Stomach (tissue), 9 donors: ENCODE results near the gene ITM2A. TPM values are rescaled to one million over a fixed set of nuclear protein-coding genes. Genes with fewer than 3 reads are reported as not detected.
A peak's percentile ranks its signal among the peaks of the same experiment; 100 is the strongest.

ENCODE experiments used
- DNase-seq, 2 donors: peaks; one replicate each; pipeline versions ENCODE4 v3.0.0 to v3.0.0-alpha.2; 2013 to 2019
- H3K27ac ChIP-seq, 5 donors: fragments of 200-600 bp in 4 of 5; sonication (generic) in 4 of 5; one replicate each; pipeline ENCODE4 v1.5.1; 2013 to 2019; ENCODE audit warnings: mild to moderate bottlenecking in 1 of 5, moderate library complexity in 1 of 5
- H3K27me3 ChIP-seq, 3 donors: fragments of 200-600 bp; sonication (generic); one replicate each; pipeline ENCODE4 v1.5.1; 2017 to 2019; ENCODE audit warnings: mixed run types in 1 of 3
- H3K36me3 ChIP-seq, 4 donors: fragments of 200-600 bp; sonication (generic); 1 replicate in 3 of 4; 2 replicates in 1 of 4; pipeline ENCODE4 v1.5.1; 2016 to 2019
- H3K4me1 ChIP-seq, 4 donors: fragments of 200-600 bp; sonication (generic); one replicate each; pipeline ENCODE4 v1.5.1; 2016 to 2019
- H3K4me3 ChIP-seq, 4 donors: fragments of 200-600 bp; sonication (generic) in 3 of 4; one replicate each; pipeline ENCODE4 v1.5.1; 2016 to 2019; ENCODE audit warnings: mild to moderate bottlenecking in 1 of 4
- H3K9me3 ChIP-seq, 4 donors: fragments of 200-600 bp; sonication (generic); one replicate each; pipeline ENCODE4 v1.5.1; 2016 to 2019
- CTCF ChIP-seq, 7 experiments: fragments of 450-650 bp in 4 of 7; fragments of 200-600 bp in 3 of 7; sonication (generic) in 3 of 7; IDR thresholded peaks; one replicate each; pipeline ENCODE4 v1.5.1; 2016 to 2019; ENCODE audit warnings: antibody characterized with exemption in 7 of 7, control low read depth in 2 of 7, mild to moderate bottlenecking in 1 of 7
- EP300 ChIP-seq: sonication (generic); formaldehyde crosslinking; IDR thresholded peaks from one replicate; pipeline ENCODE4 v1.6.1; 2017; ENCODE audit warnings: antibody characterized with exemption
- POLR2A ChIP-seq, 4 donors: fragments of 450-650 bp; IDR thresholded peaks; one replicate each; pipeline ENCODE4 v1.6.1; 2016; ENCODE audit warnings: antibody characterized with exemption in 4 of 4, control low read depth in 2 of 4, mild to moderate bottlenecking in 1 of 4, moderate library complexity in 1 of 4
- POLR2AphosphoS5 ChIP-seq, 3 donors: sonication (generic); formaldehyde crosslinking; IDR thresholded peaks; one replicate each; pipeline ENCODE4 v1.6.1; 2016; ENCODE audit warnings: antibody characterized with exemption in 3 of 3
- WGBS, 5 donors: extraction: QIAGEN DNeasy Blood & Tissue Kit in 3 of 5; methylation state at CpG; one replicate each; pipeline versions ENCODE4 v1.1.5 to v1.1.7; 2013 to 2018; 5-methylcytosine and 5-hydroxymethylcytosine counted together
- intact Hi-C: fragments of 100-400 bp; cut with DNase I; formaldehyde crosslinking; loops from one replicate; pipeline ENCODE4 v1.15.1; 2023; ENCODE audit warnings: low total_unique reads
- polyA plus RNA-seq, 3 donors: library from polyadenylated mRNA; stranded (reverse); fragments of 200-250 nt; gene quantifications; one replicate each; pipeline ENCODE4 v1.2.3, GENCODE V29; 2013
- total RNA-seq, 5 donors: library from RNA; depleted of rRNA; stranded (reverse); fragments of >200 nt; gene quantifications; one replicate each; pipeline versions ENCODE4 v1.1.0 to v1.2.3, GENCODE V29; 2014 to 2016
- donor health status: healthy with polysubstance abuse.
- donor health status: Bipolar disorder and iron deficiency.
- donor health status: healthy.

Gene ITM2A
- total and polyA plus RNA-seq, 8 donors: 6.7 to 233 (median 10.3) TPM; not detected in 1

- Histone ChIP-seq H3K36me3 (no peaks in the 10 kb centered on the region), H3K9me3 (no peaks in the 10 kb centered on the region), H3K4me1 (peaks cover 0 to 10% (median 0%) of the 10 kb centered on the region in 4 donors), H3K27ac (no peak overlapping the region), H3K4me3 (no peak overlapping the region), H3K27me3 (no peaks in the 10 kb centered on the region)
- 90 to 100% (median 95%) methylated on average over 1 of the region's 1 CpG for WGBS, 5 donors
- TF ChIP-seq POLR2AphosphoS5 (IDR thresholded peaks at IDR 0.05) (no peak), POLR2A (IDR thresholded peaks at IDR 0.05) (no peak), CTCF (IDR thresholded peaks at IDR 0.05) (no peak), EP300 (no peak)
- intact Hi-C loops: no loop called here
- no peak for DNase-seq
These were observed 2.7 kb upstream of the ITM2A start for GRCh38 chrX:79369871-79370270.

- Histone ChIP-seq H3K36me3 (no peaks in the 10 kb centered on the region), H3K9me3 (no peaks in the 10 kb centered on the region), H3K27me3 (no peaks in the 10 kb centered on the region), H3K4me3 (no peak overlapping the region), H3K4me1 (peaks cover 0 to 10% (median 0%) of the 10 kb centered on the region in 4 donors), H3K27ac (no peak overlapping the region)
- intact Hi-C loops: no loop called here
- DNase-seq: no peak
- 74 to 84% (median 81%) methylated on average over 4 to 6 of the region's 6 CpGs for WGBS, 5 donors
- TF ChIP-seq POLR2A (IDR thresholded peaks at IDR 0.05) (no peak), EP300 (no peak), CTCF (IDR thresholded peaks at IDR 0.05) (no peak), POLR2AphosphoS5 (IDR thresholded peaks at IDR 0.05) (no peak)
These were observed 1.3 kb upstream of the ITM2A start for GRCh38 chrX:79368441-79368840.

- WGBS, 5 donors: 26 to 50% (median 32%) methylated on average over 3 of the region's 3 CpGs
- no peak for TF ChIP-seq POLR2A (IDR thresholded peaks at IDR 0.05)
- no peak for TF ChIP-seq EP300
- TF ChIP-seq CTCF (IDR thresholded peaks at IDR 0.05): no peak
- no peak for TF ChIP-seq POLR2AphosphoS5 (IDR thresholded peaks at IDR 0.05)
- peak overlapping the region in 1 of 4 donors; percentile 51 for H3K4me3 ChIP-seq
These were observed 773 bp upstream of the ITM2A start for GRCh38 chrX:79367907-79368306.

GRCh38 chrX:79366556-79366872 is 620 bp downstream of the ITM2A start:
- WGBS, 5 donors: 2 to 34% (median 5%) methylated on average over 6 of the region's 6 CpGs
- no peaks in the 10 kb centered on the region for H3K9me3 ChIP-seq
- H3K4me1 ChIP-seq: peaks cover 0 to 7% (median 0%) of the 10 kb centered on the region in 4 donors
- no peak for TF ChIP-seq POLR2A (IDR thresholded peaks at IDR 0.05)
- TF ChIP-seq EP300: no peak
- no peaks in the 10 kb centered on the region for H3K36me3 ChIP-seq
- no peaks in the 10 kb centered on the region for H3K27me3 ChIP-seq
- intact Hi-C loops: no loop called here
- DNase-seq: peak in 1 of 2 donors; percentile 7
- H3K27ac ChIP-seq: peak overlapping the region in 4 of 5 donors; percentile 52 to 78 (median 63)
- H3K4me3 ChIP-seq: peak overlapping the region; percentile 44 to 53 (median 52)

More at GRCh38 chrX:79367907-79368306, 773 bp upstream of the ITM2A start:
- peaks cover 0 to 10% (median 0%) of the 10 kb centered on the region in 4 donors for H3K4me1 ChIP-seq
- no peaks in the 10 kb centered on the region for H3K9me3 ChIP-seq
- intact Hi-C loops: no loop called here
- DNase-seq: no peak
- peak overlapping the region in 4 of 5 donors; percentile 52 to 78 (median 63) for H3K27ac ChIP-seq
- no peaks in the 10 kb centered on the region for H3K27me3 ChIP-seq
- no peaks in the 10 kb centered on the region for H3K36me3 ChIP-seq

- Histone ChIP-seq H3K27ac (no peak overlapping the region), H3K9me3 (no peaks in the 10 kb centered on the region), H3K4me1 (no peaks in the 10 kb centered on the region), H3K36me3 (no peaks in the 10 kb centered on the region), H3K4me3 (peak overlapping the region in 3 of 4 donors; percentile 5 to 53 (median 52)), H3K27me3 (no peaks in the 10 kb centered on the region)
- no peak for TF ChIP-seq POLR2A (IDR thresholded peaks at IDR 0.05)
- TF ChIP-seq CTCF (IDR thresholded peaks at IDR 0.05): no peak
- TF ChIP-seq EP300: no peak
- no peak for TF ChIP-seq POLR2AphosphoS5 (IDR thresholded peaks at IDR 0.05)
- 10 to 54% (median 12%) methylated on average over 1 of the region's 1 CpG for WGBS, 5 donors
- DNase-seq: no peak
- intact Hi-C loops: no loop called here
These were observed 1.5 kb downstream of the ITM2A start for GRCh38 chrX:79365591-79365990.
